Measurements from ENCODE around the gene GHRH.

DNA sequence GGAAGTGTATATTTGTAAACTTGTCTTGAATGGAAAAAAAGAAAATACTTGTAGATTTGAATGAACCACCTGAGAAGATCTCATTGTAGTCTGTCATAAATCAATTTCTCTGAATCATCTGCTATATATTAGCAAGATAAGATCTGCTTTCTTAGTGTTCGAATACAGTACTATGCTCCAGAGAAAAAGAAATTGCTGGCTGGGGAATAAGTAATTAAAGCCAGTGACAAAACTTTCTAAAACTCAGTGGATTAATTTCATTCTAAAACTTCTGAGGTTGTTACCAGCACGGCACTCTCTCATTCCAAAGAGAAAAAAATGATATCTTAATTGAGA lies 59.8 kb downstream of the GHRH start:
- TF ChIP-seq CTCF (IDR thresholded peaks at IDR 0.05), result no peak
- no peak for TF ChIP-seq POLR2A (IDR thresholded peaks at IDR 0.05)
